GM12892 (cell line): Measurements from ENCODE around the gene YPEL1. TPM values are rescaled to one million over a fixed set of nuclear protein-coding genes. Genes with fewer than 3 reads are reported as not detected.

Experiments
- DNase-seq: peaks from one replicate; pipeline ENCODE4 v3.0.0; 2011; ENCODE audit not compliant: insufficient read length
- FAIRE-seq: peaks from 2 replicates; lab custom pipeline; 2011; peaks lifted over from hg19 to GRCh38; lab: Jason Lieb, UNC
- POLR2A ChIP-seq: IDR thresholded peaks from 2 replicates; pipeline ENCODE4 v1.6.1; 2011; ENCODE audit warnings: low read depth, low read length, control low read depth
- POLR2AphosphoS5 ChIP-seq: IDR thresholded peaks from 2 replicates; pipeline ENCODE4 v1.6.1; 2011; ENCODE audit warnings: low read depth, low read length, control low read depth
- TAF1 ChIP-seq: IDR thresholded peaks from 2 replicates; pipeline ENCODE4 v1.6.1; 2011; ENCODE audit warnings: low read depth, mild to moderate bottlenecking, control low read depth, low read length, borderline replicate concordance
- polyA plus RNA-seq: library from polyadenylated mRNA; unstranded; fragments of >200 nt; gene quantifications from one replicate; pipeline ENCODE4 v1.2.1, GENCODE V29; 2012; ENCODE audit warnings: missing spikeins, inconsistent platforms; ENCODE audit not compliant: missing spikeins

The YPEL1 gene
- 1.4 TPM for polyA plus RNA-seq

DNA sequence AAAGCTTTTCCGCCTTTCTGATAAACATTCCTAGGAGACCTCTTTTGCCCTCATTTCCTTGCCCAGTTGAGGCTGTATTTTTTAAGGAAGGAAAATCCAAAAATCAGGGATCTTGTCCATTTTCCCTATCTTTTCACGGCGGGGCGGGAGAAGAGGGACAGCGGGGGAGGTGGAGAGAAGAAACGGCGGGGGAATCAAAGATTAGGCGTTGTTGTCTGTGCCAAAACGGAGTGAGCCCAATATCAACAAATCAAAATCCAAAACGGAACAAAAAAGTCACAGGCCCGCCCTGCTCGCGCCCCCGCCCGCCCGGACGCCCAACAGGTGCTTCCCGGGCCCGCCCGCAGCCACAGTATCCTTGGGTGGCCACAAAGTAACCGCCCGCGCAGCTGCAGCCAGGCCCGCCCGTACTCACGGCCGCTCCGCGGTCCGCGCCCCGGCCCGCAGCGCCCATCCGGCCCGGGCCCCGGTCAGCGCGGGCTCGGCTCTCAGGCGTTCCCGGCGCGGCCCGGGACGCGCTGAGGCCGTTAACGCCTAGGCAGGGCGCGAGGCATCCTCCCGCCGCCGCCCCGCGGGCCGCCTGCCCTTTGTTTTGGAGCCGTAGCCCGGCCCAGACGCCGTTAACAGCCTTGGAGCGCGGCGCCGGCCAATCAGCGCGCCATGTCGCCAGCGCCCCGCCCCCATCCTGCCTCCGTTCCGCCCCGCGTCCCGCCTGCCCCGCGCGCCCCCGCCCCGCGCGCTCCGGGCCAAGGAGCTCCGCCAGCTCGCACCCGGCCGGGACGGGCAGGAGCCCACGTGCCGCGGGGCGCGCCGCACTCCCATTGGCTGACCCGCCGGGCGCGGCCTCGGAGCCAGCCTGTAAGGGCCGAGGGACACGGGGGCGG lies at the start of gene YPEL1:
TSS of gene YPEL1 (minus strand) at position 595 of the 884 bp plus-strand sequence. CDS start 25,050 bp downstream, outside the sequence.
- peak; percentile 36; the same call in 1 of the 2 replicates for TF ChIP-seq POLR2A
- TF ChIP-seq POLR2AphosphoS5 = no peak
- peak; percentile 90 for DNase-seq
- peak; percentile 60 for FAIRE-seq

GRCh38 chr22:21780259-21780658 lies 44.7 kb upstream of the YPEL1 start:
- FAIRE-seq (no peak), DNase-seq (no peak)

DNA sequence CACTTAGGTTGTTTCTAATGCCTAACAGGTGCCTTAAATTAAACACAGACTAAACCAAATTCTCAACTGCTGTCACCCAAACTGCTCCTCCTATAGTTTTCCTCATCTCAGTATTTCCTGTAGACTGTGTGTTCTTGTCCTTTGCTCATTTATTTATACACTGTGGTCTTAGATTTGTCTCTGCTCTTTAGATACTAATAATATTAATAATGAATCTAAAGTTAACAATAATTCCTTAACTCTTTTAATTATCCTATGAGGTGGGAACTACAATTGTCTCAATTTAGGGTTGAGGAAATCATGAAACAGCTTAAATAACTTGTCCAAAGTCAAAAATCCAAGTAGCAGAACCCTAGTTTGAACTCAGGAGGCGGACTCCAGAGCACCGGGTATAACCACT lies 43.9 kb upstream of the YPEL1 start:
- no peak for DNase-seq
- FAIRE-seq = no peak
- no peak for TF ChIP-seq TAF1
- no peak for TF ChIP-seq POLR2A
- TF ChIP-seq POLR2AphosphoS5 = no peak

More at GRCh38 chr22:21780259-21780658, 44.7 kb upstream of the YPEL1 start:
- TF ChIP-seq TAF1 = no peak
- TF ChIP-seq POLR2A = no peak
- TF ChIP-seq POLR2AphosphoS5 = no peak

- DNase-seq (no peak), FAIRE-seq (no peak)
- TF ChIP-seq TAF1 (no peak), POLR2AphosphoS5 (no peak), POLR2A (no peak)
Observed at GRCh38 chr22:21778705-21779363, 43.2 kb upstream of the YPEL1 start.

DNA sequence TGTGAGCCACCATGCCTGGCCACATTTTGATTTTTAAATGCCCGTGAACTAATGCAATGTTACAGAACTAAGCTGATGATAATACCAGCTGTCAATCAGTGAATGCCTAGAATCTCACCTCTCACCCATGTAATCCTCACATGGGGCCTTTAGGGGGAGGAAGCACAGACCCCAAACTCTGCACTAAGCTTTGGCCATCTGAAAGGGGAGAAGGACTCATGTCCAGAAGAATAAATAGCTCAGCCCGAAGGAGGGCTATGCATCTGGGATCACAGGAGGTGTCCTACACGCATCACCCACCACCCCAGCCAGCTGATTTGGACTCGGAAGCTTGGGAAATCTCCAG lies 36.0 kb upstream of the YPEL1 start:
- FAIRE-seq = no peak
- DNase-seq = no peak
- no peak for TF ChIP-seq POLR2AphosphoS5
- no peak for TF ChIP-seq TAF1

DNA sequence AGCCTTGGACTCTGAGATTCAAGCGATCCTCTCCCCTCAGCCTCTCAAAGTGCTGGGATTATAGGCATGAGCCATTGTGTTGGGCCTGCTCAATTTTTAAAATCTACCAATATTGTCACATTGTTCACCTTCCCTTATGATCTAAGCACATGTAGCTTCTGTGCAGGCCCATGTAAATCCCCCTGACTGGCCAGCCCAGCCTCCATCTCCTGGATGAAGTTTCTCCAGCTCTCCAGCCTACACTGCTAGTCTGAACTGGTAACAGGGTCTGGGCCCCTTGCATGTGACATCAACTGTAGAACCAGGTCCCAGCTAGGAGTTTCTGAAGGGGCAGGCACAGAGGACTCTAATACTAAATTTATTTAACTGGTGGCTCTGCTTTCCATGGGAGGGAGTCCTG lies 32.8 kb upstream of the YPEL1 start:
- FAIRE-seq (no peak), DNase-seq (no peak)
- TF ChIP-seq POLR2A (no peak), POLR2AphosphoS5 (no peak), TAF1 (no peak)

DNA sequence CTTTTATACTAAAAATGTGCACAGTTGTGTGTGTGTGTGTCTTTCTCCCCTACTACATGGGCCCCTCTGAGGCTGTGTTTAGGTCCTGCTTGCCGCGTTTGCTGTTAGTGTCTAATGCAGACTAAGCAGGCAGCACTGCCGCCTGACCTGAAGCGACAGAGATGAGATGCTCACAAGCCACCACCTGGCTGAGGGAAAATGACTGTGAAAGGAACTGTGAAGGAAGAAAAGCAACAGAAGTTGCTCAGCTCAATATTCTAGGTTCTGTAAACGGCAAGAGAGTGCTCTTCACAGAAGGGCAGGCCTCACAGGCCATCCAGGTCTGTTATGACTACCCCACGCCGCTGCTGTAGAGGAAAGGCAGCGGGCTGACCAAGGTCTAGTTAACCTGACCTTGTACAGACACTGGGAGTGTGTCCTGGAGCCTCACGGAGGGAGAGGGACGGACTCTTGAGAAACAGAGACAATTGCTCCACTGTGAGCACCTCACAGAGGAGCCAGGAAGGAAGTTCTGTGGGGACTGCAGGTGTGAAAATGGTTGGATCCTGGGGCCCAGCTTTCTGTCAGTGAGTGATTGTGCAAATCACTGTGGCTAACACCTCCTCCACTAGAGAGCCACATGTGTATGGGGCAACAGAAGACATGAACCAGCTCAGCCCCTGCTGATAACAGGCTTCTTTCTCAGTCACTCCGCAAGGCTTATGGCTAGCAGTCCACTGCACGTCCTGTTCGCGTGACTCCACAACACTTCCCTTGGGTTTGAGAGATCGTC lies 31.3 kb upstream of the YPEL1 start:
- FAIRE-seq (no peak), DNase-seq (no peak)
- TF ChIP-seq TAF1 (no peak), POLR2A (no peak), POLR2AphosphoS5 (no peak)

DNA sequence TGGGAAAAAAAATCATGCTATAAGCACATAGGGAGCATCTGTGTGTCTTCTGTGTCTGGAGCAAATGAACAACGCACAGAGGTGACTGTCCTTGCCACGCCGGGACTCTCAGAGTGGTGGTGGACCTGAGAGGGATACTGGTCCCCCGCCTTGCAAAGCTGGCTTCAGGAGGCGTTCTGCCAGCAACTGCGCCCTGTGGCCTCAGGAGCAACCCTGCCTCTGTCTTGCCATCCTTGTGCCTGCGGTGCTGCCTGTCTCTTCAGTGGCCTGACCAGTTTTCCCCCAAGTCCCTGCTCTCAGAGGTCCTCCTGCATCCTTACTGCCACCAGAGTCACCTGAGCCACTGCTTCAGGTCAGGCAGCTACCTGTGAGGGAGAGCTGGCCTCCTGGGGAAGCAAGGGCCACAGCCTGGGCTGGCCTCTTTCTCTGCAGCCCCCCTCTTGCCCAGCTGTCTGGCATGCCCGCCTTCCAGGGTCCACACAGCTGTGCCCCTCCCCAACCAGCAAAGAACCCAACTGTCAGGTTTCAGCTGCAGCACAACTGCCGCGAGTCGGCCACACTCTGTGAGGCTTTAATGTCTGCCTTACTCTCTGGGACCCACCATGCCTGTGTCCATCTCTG lies 30.4 kb upstream of the YPEL1 start:
- TF ChIP-seq POLR2A (no peak), TAF1 (no peak), POLR2AphosphoS5 (no peak)
- FAIRE-seq (no peak), DNase-seq (no peak)

GRCh38 chr22:21764038-21764804 lies 28.6 kb upstream of the YPEL1 start:
- TF ChIP-seq POLR2A (no peak), TAF1 (no peak), POLR2AphosphoS5 (no peak)
- DNase-seq = no peak
- no peak for FAIRE-seq

DNA sequence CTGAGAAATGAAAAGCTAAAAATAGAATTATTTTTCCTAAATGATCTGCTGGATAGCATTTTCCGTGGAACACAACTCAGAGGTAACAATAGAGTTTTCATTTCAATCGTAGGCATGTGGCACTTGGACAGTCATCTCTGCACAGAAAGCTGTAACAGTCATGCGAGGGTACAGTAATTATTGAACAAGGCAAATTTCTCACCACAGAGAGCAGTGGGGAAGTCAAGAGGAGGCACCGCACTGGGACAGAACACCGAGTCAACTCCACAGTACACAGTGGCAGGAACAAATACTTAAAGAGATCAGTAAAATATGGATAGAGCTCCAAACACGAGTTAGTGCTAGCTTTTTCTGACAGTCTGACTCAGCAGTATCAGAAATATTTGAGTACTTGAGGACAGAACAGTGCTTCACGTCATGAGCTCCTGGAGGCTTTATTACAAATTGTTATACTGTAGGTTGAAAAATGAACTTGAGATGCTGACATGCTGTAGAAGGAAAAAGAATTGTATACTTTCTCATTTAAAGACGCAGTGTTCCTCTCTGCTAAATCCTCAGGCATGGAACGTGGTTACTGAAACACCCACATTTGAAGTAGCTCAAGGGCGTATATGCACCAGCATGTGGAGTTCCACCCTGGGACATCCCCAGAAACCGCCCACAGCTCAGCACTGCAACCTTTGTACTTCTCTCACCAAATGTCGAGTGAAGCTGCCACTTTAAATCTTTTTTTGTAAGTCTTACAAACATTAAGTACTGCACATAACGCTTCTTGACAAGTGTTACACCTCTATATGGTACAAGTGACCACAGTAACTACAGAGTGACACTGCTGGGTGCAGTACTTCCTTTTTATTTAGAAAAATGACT lies 27.4 kb upstream of the YPEL1 start:
- peak; percentile 42 for DNase-seq
- no peak for TF ChIP-seq TAF1
- TF ChIP-seq POLR2AphosphoS5 = no peak
- no peak for TF ChIP-seq POLR2A
- peak; percentile 70 for FAIRE-seq
